ENCODE measurements around the gene PCBP2.
"Not testable (repeated sequence)": the region's sequence is repeated elsewhere in the genome, so short reads cannot be mapped to it uniquely, and the experiment has no call there.

Gene PCBP2

GRCh38 chr12:53451661-53452158 is at the start of gene PCBP2:
Gene PCBP2 (plus strand): TSS chr12:53452102. CDS start chr12:53454801, 2,699 bp downstream.
- DNase-seq: peak; percentile 96

DNA sequence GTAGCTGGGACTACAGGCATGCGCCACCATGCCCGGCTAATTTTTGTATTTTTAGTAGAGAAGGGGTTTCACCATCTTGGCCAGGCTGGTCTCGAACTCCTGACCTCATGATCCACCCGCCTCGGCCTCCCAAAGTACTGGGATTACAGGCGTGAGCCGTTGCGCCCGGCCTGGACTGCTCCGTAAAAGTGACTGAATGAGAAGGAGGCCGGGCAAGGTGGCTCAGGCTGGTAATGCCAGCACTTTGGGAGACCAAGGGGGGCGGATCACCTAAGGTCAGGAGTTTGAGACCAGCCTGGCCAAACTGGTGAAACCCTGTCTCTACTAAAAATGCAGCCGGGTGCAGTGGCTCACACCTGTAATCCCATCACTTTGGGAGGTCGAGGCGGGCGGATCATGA is 49.6 kb upstream of the PCBP2 start:
- not testable (repeated sequence) for DNase-seq

GRCh38 chr12:53402871-53403270 is 49.0 kb upstream of the PCBP2 start:
- no peak for DNase-seq

DNA sequence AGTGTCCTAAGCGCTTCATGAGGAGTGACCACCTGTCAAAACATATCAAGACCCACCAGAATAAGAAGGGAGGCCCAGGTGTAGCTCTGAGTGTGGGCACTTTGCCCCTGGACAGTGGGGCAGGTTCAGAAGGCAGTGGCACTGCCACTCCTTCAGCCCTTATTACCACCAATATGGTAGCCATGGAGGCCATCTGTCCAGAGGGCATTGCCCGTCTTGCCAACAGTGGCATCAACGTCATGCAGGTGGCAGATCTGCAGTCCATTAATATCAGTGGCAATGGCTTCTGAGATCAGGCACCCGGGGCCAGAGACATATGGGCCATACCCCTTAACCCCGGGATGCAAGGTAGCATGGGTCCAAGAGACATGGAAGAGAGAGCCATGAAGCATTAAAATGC is 41.0 kb upstream of the PCBP2 start:
- no peak for DNase-seq

GRCh38 chr12:53413485-53414204 is 38.3 kb upstream of the PCBP2 start:
- DNase-seq: no peak

DNA sequence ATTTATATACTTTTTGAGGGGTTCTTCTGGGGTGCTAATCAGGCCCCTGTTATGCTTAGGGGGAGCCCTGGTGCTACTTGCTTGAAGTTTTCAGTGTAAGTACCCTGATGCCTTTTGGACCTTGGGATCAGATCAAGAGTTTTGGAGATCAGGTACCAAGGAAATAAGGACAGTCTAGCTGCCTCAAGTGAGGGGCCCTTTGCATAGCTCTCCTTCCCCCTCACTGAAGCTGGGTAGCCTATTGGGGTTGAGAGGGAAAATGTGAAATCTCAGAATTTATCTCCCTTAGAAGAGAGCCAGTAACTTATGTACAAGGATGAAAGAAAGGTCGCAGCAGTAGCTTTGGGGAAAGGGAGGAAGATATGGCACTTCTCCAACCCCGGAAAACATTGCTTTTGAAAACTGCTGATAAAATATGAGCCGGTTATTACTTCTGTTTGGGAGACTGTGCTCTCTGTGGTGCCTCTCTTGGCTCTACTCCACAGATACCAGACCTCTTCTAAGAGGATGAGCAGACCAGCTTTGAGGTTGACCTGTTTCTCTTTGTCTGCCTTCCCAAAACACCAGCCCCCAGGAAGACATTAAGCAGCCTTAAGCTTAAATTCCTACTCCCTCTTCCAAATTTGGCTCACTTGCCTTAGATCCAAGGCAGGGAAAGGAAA is 37.0 kb upstream of the PCBP2 start:
- no peak for DNase-seq

DNA sequence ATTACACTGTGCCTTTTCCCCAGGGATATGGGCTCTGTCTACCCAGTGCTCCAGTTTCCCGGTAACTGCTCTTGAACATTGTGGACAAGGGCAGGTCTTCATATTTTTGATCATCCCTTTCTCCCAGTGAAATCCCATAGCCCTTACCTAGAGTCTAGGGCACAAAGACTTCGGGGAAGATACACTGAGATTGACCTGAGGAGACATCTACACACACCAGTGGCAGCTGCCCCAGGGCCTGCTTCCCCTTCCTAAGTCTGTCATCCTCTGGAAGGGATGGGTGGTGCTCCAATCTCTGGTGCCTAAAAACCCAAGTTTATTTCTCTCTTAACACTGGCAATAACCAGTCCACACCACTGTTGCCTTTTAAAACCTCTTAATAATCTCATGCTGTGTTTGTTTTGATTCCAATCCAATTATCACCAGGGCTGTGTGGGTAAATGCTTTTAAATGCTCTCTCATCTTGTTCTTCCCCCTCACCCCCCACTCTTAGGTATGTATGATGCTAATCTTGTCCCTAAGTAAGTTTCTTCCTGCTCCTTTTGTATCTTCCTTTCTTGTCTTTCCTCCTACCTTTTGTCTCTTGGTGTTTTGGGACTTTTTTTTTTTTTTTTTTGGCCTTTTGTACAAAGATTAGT is 36.0 kb upstream of the PCBP2 start:
- DNase-seq: not testable (repeated sequence)

- DNase-seq: not testable (repeated sequence)
Measured at GRCh38 chr12:53417291-53417816, 34.5 kb upstream of the PCBP2 start.

DNA sequence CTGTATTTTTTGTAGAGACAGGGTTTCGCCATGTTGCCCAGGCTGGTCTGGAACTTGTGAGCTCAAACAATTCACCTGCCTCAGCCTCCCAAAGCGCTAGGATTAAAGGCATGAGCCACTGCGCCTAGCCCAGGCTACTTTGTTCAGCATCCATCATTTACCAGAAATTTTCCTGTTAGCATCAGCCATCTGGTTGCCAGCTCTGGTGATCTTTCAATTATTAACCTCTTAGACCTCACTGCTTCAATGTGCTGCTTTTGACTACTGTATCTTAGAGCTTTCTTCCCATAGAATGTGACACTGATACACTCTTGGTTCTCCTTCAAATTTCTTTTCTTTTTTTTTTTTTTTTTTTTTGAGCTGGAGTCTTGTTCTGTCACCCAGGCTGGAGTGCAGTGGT is 33.7 kb upstream of the PCBP2 start:
- DNase-seq: no peak

GRCh38 chr12:53419756-53420155 is 32.1 kb upstream of the PCBP2 start:
- DNase-seq: no peak

GRCh38 chr12:53422247-53422646 is 29.7 kb upstream of the PCBP2 start:
- DNase-seq: not testable (repeated sequence)

- DNase-seq: no peak
Measured at GRCh38 chr12:53423597-53423996, 28.3 kb upstream of the PCBP2 start, which contains the start of gene AMHR2. Gene AMHR2 (plus strand): TSS chr12:53423855. CDS start chr12:53423935, 80 bp downstream.

DNA sequence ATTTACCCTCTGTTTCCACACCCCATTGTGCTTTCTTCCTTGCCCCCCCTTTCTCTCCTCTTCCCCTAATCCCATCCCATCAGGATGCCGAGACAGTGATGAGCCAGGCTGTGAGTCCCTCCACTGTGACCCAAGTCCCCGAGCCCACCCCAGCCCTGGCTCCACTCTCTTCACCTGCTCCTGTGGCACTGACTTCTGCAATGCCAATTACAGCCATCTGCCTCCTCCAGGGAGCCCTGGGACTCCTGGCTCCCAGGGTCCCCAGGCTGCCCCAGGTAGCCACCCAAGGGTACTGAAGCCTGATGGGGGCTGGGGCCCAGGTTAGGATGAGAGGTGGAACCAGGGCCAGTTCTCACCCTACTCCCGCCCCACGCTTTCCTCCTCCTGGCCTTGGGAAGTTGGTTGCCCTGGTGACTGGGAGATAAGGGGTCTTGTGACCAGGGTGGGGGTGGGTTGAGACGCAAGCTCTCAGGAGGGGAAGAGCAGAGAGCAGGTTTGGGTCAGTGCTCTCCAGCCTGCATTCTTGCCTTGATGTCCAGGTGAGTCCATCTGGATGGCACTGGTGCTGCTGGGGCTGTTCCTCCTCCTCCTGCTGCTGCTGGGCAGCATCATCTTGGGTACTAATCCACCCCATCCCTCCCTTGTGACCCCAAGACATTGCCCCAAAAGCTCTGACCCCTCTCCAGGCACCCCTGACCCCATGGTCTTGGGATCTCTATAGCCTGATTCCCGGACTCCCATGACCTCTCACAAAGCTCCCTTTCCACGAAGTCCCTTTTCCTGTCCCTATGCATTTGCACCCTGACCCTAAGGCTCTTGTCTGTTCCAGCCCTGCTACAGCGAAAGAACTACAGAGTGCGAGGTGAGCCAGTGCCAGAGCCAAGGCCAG is 27.0 kb upstream of the PCBP2 start:
- DNase-seq: no peak

DNA sequence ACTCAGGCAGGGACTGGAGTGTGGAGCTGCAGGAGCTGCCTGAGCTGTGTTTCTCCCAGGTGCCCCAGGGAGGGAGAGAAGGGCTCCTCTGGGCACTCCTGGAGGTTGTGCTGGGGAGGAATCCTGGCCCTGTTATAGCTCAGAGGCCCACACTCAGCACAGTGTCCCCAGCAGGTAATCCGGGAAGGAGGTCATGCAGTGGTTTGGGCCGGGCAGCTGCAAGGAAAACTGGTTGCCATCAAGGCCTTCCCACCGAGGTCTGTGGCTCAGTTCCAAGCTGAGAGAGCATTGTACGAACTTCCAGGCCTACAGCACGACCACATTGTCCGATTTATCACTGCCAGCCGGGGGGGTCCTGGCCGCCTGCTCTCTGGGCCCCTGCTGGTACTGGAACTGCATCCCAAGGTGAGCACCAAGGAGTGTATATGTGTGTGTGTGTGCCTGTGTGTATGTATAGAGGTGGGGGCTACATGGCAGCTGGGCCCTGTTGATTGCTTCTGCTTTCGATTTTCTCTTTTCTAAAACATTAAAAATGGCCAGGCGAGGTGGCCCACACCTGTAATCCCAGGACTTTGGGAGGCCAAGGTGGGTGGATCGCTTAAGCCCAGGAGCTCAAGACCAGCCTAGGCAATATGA is 26.3 kb upstream of the PCBP2 start:
- DNase-seq: no peak

GRCh38 chr12:53427905-53428594 is 23.9 kb upstream of the PCBP2 start:
- DNase-seq: no peak

- DNase-seq: no peak
Measured at GRCh38 chr12:53428741-53429140, 23.2 kb upstream of the PCBP2 start.

DNA sequence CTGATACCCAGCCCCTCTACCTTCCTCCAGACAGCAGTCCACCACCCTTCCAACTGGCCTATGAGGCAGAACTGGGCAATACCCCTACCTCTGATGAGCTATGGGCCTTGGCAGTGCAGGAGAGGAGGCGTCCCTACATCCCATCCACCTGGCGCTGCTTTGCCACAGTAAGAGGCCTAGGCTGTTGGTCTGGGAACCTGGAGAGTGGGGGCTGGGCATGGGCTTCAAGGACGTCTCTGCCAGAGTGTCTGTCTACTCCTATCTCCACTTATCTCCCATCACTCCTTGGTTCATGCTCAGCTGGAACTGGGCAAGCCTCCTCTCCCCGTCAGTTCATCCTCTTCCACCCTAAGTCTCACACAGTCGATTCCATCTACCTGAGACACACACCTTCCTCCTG is 21.8 kb upstream of the PCBP2 start:
- DNase-seq: no peak

GRCh38 chr12:53431187-53431586 is 20.7 kb upstream of the PCBP2 start:
- DNase-seq: no peak

- DNase-seq: not testable (repeated sequence)
Measured at GRCh38 chr12:53435326-53435725, 16.6 kb upstream of the PCBP2 start.

DNA sequence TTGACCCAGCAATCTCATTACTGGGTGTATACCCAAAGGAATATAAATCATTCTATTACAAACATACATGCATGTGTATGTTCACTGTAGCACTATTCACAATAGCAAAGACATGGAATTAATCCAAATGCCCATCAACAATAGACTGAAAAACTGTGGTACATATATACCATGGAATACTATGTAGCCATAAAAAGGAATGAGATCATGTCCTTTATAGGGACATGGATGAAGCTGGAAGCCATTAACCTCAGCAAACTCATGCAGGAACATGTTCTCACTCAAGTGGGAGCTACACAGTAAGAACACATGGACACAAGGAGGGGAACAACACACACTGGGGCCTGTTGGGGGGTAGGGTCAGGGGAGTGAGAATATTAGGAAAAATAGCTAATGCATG is 12.3 kb upstream of the PCBP2 start:
- not testable (repeated sequence) for DNase-seq

All from activated CD8-positive, alpha-beta memory T cell treated with anti-CD3 and anti-CD28 coated beads, Interleukin-2, amount 50 U/mL, for 4 hours (primary cell).